GM18867 (cell line): Measurements from ENCODE around the gene GTPBP4.

Source experiments
- ATAC-seq: cut with Tn5 transposase; IDR thresholded peaks from one replicate; pipeline ENCODE4 v1.9.1; 2021; ENCODE audit warnings: mild to moderate bottlenecking, moderate library complexity; ENCODE audit not compliant: unreplicated experiment

GTPBP4 gene

GRCh38 chr10:966466-967235 lies 21.6 kb upstream of the GTPBP4 start:
- no peak for ATAC-seq

DNA sequence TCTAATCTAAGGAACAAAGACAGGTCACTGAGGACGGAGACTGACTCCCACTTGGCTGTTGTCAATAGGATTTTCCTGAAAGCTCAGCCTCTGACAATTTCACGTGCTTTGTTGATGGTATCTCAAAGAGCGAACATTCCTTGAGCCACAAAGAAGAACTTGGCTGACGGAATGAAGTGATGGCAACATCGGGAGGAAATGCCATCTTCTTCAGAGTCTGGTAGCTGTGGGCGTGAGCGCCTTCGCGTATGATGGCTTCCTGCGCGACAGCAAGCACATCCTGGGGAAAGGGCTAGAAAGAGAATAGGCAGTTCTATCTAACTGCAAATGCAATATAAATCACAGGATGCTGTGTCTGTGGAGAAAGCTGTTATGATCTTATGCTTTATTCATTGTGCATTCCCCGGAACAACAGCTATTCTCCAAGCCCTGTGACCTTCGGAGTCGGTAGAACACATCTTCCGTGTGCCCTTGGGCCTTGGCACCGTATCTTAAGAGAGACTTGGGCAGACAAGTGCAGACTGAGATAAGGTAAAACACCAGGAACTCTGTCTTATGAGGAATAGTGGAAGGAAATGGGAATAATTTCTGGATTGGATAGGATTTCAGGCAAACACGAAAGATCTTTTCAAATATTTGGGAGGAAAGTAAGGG lies 19.6 kb upstream of the GTPBP4 start:
- ATAC-seq: no peak

- no peak for ATAC-seq
Observed at GRCh38 chr10:969473-970150, 18.6 kb upstream of the GTPBP4 start.

DNA sequence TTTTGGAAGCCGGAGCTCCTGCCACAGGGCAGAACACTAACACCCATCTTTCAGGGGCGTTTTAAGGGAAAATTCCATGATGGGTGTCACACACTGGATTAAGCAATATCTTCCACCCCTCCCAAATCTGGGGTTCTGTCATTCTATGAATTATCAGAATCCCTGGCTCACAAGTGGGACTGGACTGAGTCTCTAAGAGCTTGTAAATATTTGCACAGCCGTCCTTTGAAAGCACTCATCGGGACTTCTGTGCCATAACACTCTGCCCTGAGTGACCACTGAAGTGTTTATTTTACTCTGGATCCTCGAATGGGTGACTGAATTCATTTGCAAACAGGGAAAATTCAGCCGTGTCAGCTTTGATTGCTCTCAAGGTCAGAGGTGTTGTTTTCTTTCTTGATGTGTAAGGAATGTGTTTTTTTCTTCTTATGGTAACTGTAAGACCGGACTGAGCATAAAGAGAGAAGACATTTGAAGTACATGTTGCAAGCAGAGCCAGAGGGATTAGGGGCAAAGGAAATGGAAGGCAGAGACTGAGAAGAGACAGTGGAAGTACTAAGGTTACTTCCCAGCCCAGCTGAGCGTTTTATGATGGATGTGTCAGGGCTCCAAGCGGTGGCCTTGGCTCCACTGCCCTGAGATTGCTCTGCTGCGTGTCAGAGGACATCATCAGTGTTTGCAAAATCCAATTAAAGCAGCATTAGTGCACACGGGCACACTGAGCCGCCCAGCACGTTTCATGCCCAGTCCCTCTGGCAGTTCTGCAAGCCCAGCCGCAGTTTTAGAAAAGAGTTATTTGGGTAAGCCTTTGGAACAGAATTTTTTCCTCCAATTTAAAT lies 17.7 kb upstream of the GTPBP4 start:
- ATAC-seq: no peak

GRCh38 chr10:971150-971542 lies 17.1 kb upstream of the GTPBP4 start:
- ATAC-seq: no peak

- no peak for ATAC-seq
Observed at GRCh38 chr10:971613-972012, 16.6 kb upstream of the GTPBP4 start.

- ATAC-seq: no peak
Observed at GRCh38 chr10:972763-973162, 15.5 kb upstream of the GTPBP4 start.

DNA sequence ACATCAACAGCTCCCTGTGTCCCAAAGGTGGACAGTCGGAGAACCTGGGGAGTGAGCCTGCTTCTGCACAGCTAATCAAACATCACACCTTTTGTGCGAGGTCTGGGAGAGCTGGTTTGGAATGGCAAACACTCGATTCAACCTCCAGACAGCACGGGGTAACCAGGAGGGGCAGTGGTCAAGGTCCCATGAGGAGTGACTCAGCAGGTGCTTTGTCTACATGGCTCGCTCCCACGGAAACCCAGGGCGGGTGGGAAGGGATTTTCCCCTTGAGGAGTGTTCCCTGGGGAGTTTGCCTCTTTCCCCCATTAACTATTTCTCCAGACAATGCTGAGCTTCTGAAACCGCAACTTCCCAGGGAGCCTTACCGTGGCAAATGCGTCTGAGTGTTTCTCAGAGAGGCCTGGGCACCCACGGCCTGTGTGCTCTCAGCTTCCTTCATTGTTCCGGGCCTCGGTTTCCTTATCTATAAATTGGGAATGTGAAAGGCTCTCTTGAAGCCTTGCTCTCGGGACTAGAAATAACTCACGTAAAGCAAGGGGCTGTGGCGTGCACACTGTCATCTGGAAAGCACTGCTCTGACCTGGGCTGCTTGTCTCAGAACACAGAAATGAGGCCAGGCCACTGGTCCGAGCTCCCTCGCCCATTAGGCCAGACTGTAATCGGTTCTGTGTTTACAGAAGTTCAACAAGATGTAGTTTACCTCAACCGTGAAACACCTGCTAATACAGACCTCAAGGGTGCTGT lies 14.0 kb upstream of the GTPBP4 start:
- no peak for ATAC-seq

GRCh38 chr10:974785-975074 lies 13.5 kb upstream of the GTPBP4 start:
- ATAC-seq: no peak

- ATAC-seq: no peak
Observed at GRCh38 chr10:976316-976715, 11.9 kb upstream of the GTPBP4 start.

GRCh38 chr10:978826-979421 lies 9.3 kb upstream of the GTPBP4 start:
- ATAC-seq: no peak

DNA sequence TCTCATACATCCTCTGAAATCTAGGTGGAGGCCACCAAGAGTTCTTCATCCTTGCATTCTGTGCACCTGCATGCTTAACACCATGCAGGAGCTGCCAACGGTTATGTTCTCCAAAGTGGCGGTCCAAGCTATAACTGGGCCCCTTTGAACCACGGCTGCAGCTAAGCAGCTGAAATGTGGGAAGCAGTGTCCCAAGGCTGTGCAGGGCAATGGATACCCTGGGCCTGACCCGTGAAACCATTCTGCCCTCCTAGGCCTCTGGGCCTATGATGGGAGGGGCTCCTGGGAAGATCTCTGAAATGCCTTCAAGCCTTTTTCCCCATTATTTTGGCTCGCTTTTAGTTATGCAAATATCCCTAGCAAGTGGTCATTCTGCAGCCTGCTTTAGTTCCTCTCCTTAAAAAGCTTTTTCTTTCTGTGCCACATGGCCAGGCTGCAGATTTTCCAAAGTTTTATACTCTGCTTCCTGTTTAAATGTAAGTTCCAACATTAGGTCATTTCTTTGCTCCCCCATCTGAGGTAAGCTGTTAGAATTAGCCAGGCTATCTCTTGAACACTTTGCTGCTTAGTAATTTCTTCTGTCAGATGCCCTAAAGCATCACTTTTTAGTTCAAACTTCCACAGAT lies 7.7 kb upstream of the GTPBP4 start:
- ATAC-seq: no peak

GRCh38 chr10:983401-983800 lies 4.8 kb upstream of the GTPBP4 start:
- ATAC-seq: no peak

DNA sequence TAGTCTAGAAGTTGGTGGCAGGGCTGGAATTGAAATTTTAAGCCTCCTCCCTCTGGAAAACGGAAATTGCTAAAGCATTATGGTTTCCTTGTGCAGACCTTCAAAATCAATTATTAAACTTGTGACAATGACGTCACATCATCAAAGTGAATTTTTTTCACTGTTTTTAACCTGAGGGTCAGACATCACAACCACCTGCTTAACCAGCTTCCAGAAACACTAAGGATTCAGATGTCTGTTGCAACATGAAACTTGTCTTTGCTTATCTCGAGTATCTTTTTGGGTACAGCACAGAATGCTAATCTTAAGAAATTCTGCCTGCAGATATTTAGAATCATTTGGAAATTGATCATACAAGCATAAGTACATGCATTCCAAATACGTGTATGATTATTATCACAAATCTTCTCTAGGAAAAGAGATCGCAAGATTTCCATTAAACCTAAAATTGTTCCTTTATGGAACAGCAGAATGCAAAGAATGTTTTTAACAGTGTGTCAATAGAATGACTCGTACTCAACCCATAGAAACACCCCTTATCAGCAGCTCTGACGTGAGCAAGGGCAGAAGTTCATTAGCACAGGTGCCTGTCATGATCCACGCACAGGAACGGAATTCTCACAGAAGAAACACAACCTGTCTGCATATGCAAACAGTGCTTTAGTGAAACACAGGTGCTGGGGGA lies 4.1 kb upstream of the GTPBP4 start:
- ATAC-seq: no peak

DNA sequence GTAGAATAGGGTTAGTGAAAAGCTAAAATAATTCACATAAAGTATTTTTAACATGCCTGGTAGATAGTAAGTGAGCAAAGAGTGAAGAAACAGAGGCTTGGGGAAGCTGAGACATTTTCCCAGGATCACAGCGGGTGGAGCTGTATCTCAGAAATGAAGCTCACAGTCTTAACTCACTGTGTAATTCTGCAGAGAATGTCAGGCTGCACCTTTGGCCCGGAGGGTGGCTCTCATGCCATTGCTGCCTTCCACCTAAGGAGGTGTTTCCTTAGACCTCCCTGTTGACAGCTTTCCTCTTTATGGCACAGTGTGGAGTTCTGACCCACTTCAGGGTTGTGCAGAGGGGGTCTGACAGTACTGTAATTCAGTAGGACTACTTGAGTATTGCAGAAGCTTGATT lies 2.9 kb upstream of the GTPBP4 start:
- ATAC-seq: no peak

DNA sequence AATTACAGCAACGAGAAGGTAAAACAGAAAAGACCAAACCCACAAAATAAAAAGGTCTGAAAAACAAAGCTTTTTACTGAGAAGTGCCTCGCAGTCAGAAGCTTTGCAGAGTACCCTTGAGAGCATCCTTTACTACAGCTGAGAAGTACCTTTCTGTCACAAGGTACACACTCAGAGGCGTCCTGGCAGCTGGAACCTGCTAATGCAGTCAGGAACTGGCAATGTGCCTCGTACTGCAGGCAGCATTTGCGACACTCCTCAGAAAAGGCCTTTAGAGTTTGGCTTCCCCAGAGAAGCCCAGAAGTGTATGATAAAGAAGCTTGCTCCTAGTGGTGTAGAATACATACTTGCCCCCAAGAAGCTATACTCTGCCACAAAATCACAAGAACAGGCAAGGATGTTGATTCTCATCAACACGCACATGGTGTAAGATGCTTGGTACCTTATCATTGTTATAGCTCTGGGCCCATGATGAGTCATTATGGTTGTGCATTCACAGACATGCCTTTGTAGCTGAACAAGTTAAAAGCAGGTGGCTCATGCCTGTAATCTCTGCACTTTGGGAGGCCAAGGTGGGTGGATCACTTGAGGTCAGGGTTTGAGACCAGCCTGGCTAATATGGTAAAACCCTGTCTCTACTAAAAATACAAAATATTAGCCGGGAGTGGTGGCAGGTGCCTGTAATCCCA lies 2.0 kb upstream of the GTPBP4 start:
- ATAC-seq: no peak

GRCh38 chr10:986881-987619 lies 1.2 kb upstream of the GTPBP4 start:
- no peak for ATAC-seq

- ATAC-seq: no peak
Observed at GRCh38 chr10:987620-987869, 689 bp upstream of the GTPBP4 start.
